Spleen (tissue), 7 donors: ENCODE measurements around the gene HINT3.

Source experiments
- POLR2A ChIP-seq, 3 donors: fragments of 450-650 bp; IDR thresholded peaks; one replicate each; pipeline ENCODE4 v1.5.1; 2017; ENCODE audit warnings: antibody characterized with exemption in 3 of 3, mild to moderate bottlenecking in 1 of 3
- POLR2AphosphoS5 ChIP-seq, 3 donors: sonication (generic); formaldehyde crosslinking; IDR thresholded peaks; one replicate each; pipeline ENCODE4 v1.5.1; 2017; ENCODE audit warnings: antibody characterized with exemption in 3 of 3
- TF ChIP-seq, protein P1 (sequence below), 11 experiments: fragments of 200-600 bp in 7 of 11; fragments of 450-650 bp in 4 of 11; sonication (generic) in 4 of 11; IDR thresholded peaks in 8 of 11; conservative IDR thresholded peaks in 3 of 11; 1 replicate in 7 of 11; 2 replicates in 4 of 11; pipeline versions ENCODE4 v1.4.0 to v1.8.0; 2016 to 2021; ENCODE audit warnings: antibody characterized with exemption in 11 of 11, inconsistent platforms in 4 of 11, mild to moderate bottlenecking in 1 of 11
- donor health status: DM: no; HTN: no; CAD: no; lungs with moderate emphysema.
- donor health status: DM: no; HTN: no; CAD: no.
- donor health status: DM: no; HTN: no; CAD: no.

DNA sequence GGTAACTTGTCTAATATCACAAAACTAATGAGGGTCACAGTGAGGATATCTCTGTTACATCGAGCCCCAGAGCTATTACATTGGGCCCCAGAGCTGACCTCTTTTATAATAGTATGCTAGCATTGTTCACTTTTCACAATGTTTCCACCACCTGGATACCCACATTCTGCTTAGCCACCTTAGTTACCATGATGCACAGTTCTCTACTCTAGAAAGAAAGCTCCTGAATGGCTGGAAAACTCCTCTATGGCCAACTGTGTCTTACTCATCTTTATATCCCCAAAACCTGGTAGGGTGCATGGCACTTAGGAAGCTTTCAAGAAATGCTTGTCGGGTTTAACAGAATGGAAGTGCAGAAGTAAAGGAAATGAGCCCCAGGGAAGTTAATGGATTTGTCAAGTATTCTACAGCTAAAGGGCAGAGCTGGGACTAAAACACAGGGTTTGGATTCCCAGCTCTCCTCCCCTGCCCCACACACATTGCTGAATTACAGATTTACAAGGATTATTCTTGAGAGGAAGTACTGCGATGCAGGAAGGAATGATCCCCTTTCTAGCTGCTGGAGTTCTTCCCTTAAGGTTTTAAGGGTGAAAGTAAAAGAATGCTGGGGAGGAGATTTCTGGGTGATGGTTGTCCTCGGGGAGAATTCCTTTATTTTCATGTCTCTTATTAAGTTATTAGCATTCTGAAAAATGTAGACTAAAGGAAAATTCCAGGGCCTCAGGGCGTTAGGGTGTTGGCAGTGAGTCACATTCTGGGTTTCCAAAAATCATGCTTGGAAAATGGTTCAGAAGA, 16.1 kb upstream of the HINT3 start:
- TF ChIP-seq, protein P1, sequence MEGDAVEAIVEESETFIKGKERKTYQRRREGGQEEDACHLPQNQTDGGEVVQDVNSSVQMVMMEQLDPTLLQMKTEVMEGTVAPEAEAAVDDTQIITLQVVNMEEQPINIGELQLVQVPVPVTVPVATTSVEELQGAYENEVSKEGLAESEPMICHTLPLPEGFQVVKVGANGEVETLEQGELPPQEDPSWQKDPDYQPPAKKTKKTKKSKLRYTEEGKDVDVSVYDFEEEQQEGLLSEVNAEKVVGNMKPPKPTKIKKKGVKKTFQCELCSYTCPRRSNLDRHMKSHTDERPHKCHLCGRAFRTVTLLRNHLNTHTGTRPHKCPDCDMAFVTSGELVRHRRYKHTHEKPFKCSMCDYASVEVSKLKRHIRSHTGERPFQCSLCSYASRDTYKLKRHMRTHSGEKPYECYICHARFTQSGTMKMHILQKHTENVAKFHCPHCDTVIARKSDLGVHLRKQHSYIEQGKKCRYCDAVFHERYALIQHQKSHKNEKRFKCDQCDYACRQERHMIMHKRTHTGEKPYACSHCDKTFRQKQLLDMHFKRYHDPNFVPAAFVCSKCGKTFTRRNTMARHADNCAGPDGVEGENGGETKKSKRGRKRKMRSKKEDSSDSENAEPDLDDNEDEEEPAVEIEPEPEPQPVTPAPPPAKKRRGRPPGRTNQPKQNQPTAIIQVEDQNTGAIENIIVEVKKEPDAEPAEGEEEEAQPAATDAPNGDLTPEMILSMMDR (IDR thresholded peaks at IDR 0.05 in 8 of 11, conservative IDR thresholded peaks at IDR 0.05 in 3 of 11) = no peak
- no peak for TF ChIP-seq POLR2AphosphoS5 (IDR thresholded peaks at IDR 0.05)
- TF ChIP-seq POLR2A (IDR thresholded peaks at IDR 0.05) = no peak
